ENCODE data around the gene SYCE1. TPM values are rescaled to one million over a fixed set of nuclear protein-coding genes. Genes with fewer than 3 reads are reported as not detected.
"Not testable (repeated sequence)": the region's sequence is repeated elsewhere in the genome, so short reads cannot be mapped to it uniquely, and the experiment has no call there.

SYCE1 gene
- total RNA-seq, 2 experiments from 2014 or later = 0.14 TPM; not detected in 1

GRCh38 chr10:133573460-133573859, 8.1 kb upstream of the SYCE1 start:
- DNase-seq; H3K27ac Mint-ChIP-seq; intact Hi-C loops (cut with micrococcal nuclease); H3K4me3 Mint-ChIP-seq; H3K36me3 Mint-ChIP-seq; POLR2A ChIA-PET; H3K27me3 Mint-ChIP-seq; H3K4me1 Mint-ChIP-seq (ENCODE audit: low read depth): not testable (repeated sequence)
- CTCF ChIA-PET = interaction anchor here (1.9 kb wide), 1 partner anchor 134 kb away, joined by 6 read pairs; no protein-coding TSS in a partner anchor
- peaks cover 15% of the 10 kb centered on the region for H3K9me3 Mint-ChIP-seq

GRCh38 chr10:133572055-133572454, 6.7 kb upstream of the SYCE1 start:
- POLR2A ChIA-PET = not testable (repeated sequence)

GRCh38 chr10:133569801-133570200, 4.4 kb upstream of the SYCE1 start:
- intact Hi-C loops (cut with micrococcal nuclease); H3K4me3 Mint-ChIP-seq; CTCF ChIA-PET; H3K27ac Mint-ChIP-seq; POLR2A ChIA-PET; H3K27me3 Mint-ChIP-seq; H3K36me3 Mint-ChIP-seq; DNase-seq; H3K4me1 Mint-ChIP-seq (ENCODE audit: low read depth): not testable (repeated sequence)
- peaks cover 15% of the 10 kb centered on the region for H3K9me3 Mint-ChIP-seq

More at GRCh38 chr10:133572055-133572454, 6.7 kb upstream of the SYCE1 start:
- H3K27me3 Mint-ChIP-seq; intact Hi-C loops (cut with micrococcal nuclease); H3K4me1 Mint-ChIP-seq (ENCODE audit: low read depth); H3K36me3 Mint-ChIP-seq; H3K4me3 Mint-ChIP-seq; DNase-seq; H3K27ac Mint-ChIP-seq: not testable (repeated sequence)
- peaks cover 15% of the 10 kb centered on the region for H3K9me3 Mint-ChIP-seq
- CTCF ChIA-PET = interaction anchor here (1.9 kb wide), 1 partner anchor 133 kb away, joined by 6 read pairs; no protein-coding TSS in a partner anchor

GRCh38 chr10:133568831-133569527, 3.6 kb upstream of the SYCE1 start:
- H3K4me3 Mint-ChIP-seq; H3K27ac Mint-ChIP-seq; CTCF ChIA-PET; DNase-seq; intact Hi-C loops (cut with micrococcal nuclease); H3K4me1 Mint-ChIP-seq (ENCODE audit: low read depth); POLR2A ChIA-PET; H3K36me3 Mint-ChIP-seq: not testable (repeated sequence)
- Mint-ChIP-seq H3K9me3 (peaks cover 11% of the 10 kb centered on the region), H3K27me3 (peaks cover 11% of the 10 kb centered on the region)

GRCh38 chr10:133568287-133568614, 2.9 kb upstream of the SYCE1 start:
- POLR2A ChIA-PET = no interaction called here
- H3K36me3 Mint-ChIP-seq = peaks cover under 1% of the 10 kb centered on the region
- intact Hi-C loops (cut with micrococcal nuclease) = no loop called here
- DNase-seq = no peak
- no peak overlapping the region for H3K27ac Mint-ChIP-seq
- peaks cover 13% of the 10 kb centered on the region for H3K27me3 Mint-ChIP-seq
- no peaks in the 10 kb centered on the region for H3K4me1 Mint-ChIP-seq (ENCODE audit: low read depth)
- peaks cover 4% of the 10 kb centered on the region for H3K9me3 Mint-ChIP-seq
- H3K4me3 Mint-ChIP-seq = no peak overlapping the region
- CTCF ChIA-PET = no interaction called here

GRCh38 chr10:133567609-133568286, 2.4 kb upstream of the SYCE1 start:
- ChIA-PET CTCF (no interaction called here), POLR2A (no interaction called here)
- no peaks in the 10 kb centered on the region for H3K4me1 Mint-ChIP-seq (ENCODE audit: low read depth)
- H3K27ac Mint-ChIP-seq = no peak overlapping the region
- intact Hi-C loops (cut with micrococcal nuclease) = no loop called here
- no peaks in the 10 kb centered on the region for H3K9me3 Mint-ChIP-seq
- no peaks in the 10 kb centered on the region for H3K36me3 Mint-ChIP-seq
- peaks cover 13% of the 10 kb centered on the region for H3K27me3 Mint-ChIP-seq
- no peak for DNase-seq
- H3K4me3 Mint-ChIP-seq = no peak overlapping the region

- intact Hi-C loops (cut with micrococcal nuclease) = no loop called here
- no peak for DNase-seq
- CTCF ChIA-PET = no interaction called here
These were observed 1.7 kb upstream of the SYCE1 start for GRCh38 chr10:133567119-133567518.

GRCh38 chr10:133564816-133565215, 567 bp downstream of the SYCE1 start:
- Mint-ChIP-seq H3K27ac (no peak overlapping the region), H3K36me3 (no peaks in the 10 kb centered on the region), H3K27me3 (peaks cover 12% of the 10 kb centered on the region), H3K4me3 (no peak overlapping the region), H3K4me1 (ENCODE audit: low read depth) (no peaks in the 10 kb centered on the region), H3K9me3 (no peaks in the 10 kb centered on the region)
- ChIA-PET CTCF (no interaction called here), POLR2A (no interaction called here)
- intact Hi-C loops (cut with micrococcal nuclease) = no loop called here
- DNase-seq = no peak

More at GRCh38 chr10:133567119-133567518, 1.7 kb upstream of the SYCE1 start:
- POLR2A ChIA-PET = no interaction called here
- Mint-ChIP-seq H3K36me3 (no peaks in the 10 kb centered on the region), H3K27me3 (peaks cover 13% of the 10 kb centered on the region), H3K27ac (no peak overlapping the region), H3K9me3 (no peaks in the 10 kb centered on the region), H3K4me3 (no peak overlapping the region), H3K4me1 (ENCODE audit: low read depth) (no peaks in the 10 kb centered on the region)

- ChIA-PET CTCF (no interaction called here), POLR2A (no interaction called here)
- H3K27me3 Mint-ChIP-seq = peaks cover 8% of the 10 kb centered on the region
- no peak overlapping the region for H3K27ac Mint-ChIP-seq
- H3K4me1 Mint-ChIP-seq (ENCODE audit: low read depth) = no peaks in the 10 kb centered on the region
- intact Hi-C loops (cut with micrococcal nuclease) = no loop called here
- no peak for DNase-seq
- H3K4me3 Mint-ChIP-seq = no peak overlapping the region
- H3K36me3 Mint-ChIP-seq = no peaks in the 10 kb centered on the region
- no peaks in the 10 kb centered on the region for H3K9me3 Mint-ChIP-seq
These were observed 6.2 kb downstream of the SYCE1 start for GRCh38 chr10:133559216-133559615.

GRCh38 chr10:133557381-133557780, 8.0 kb downstream of the SYCE1 start:
- Mint-ChIP-seq H3K9me3 (no peaks in the 10 kb centered on the region), H3K36me3 (no peaks in the 10 kb centered on the region), H3K27ac (no peak overlapping the region), H3K27me3 (peaks cover 8% of the 10 kb centered on the region), H3K4me3 (no peak overlapping the region), H3K4me1 (ENCODE audit: low read depth) (no peaks in the 10 kb centered on the region)
- CTCF ChIA-PET = interaction anchor here (2.3 kb wide), 1 partner anchor 119 kb away, joined by 4 read pairs; no protein-coding TSS in a partner anchor
- POLR2A ChIA-PET = no interaction called here
- DNase-seq = no peak
- intact Hi-C loops (cut with micrococcal nuclease) = no loop called here

GRCh38 chr10:133555521-133555920, 9.9 kb downstream of the SYCE1 start:
- no peak for DNase-seq
- peaks cover 8% of the 10 kb centered on the region for H3K27me3 Mint-ChIP-seq
- H3K27ac Mint-ChIP-seq = no peak overlapping the region
- intact Hi-C loops (cut with micrococcal nuclease) = no loop called here
- H3K9me3 Mint-ChIP-seq = no peaks in the 10 kb centered on the region
- CTCF ChIA-PET = interaction anchor here (2.3 kb wide), 1 partner anchor 117 kb away, joined by 4 read pairs; no protein-coding TSS in a partner anchor
- no peaks in the 10 kb centered on the region for H3K4me1 Mint-ChIP-seq (ENCODE audit: low read depth)
- H3K4me3 Mint-ChIP-seq = no peak overlapping the region
- H3K36me3 Mint-ChIP-seq = no peaks in the 10 kb centered on the region
- POLR2A ChIA-PET = no interaction called here

- ChIA-PET POLR2A (no interaction called here), CTCF (no interaction called here)
- no peaks in the 10 kb centered on the region for H3K9me3 Mint-ChIP-seq
- intact Hi-C loops (cut with micrococcal nuclease) = no loop called here
- H3K36me3 Mint-ChIP-seq = no peaks in the 10 kb centered on the region
- H3K4me3 Mint-ChIP-seq = no peak overlapping the region
- peaks cover 9% of the 10 kb centered on the region for H3K27me3 Mint-ChIP-seq
- DNase-seq = no peak
- H3K4me1 Mint-ChIP-seq (ENCODE audit: low read depth) = no peaks in the 10 kb centered on the region
- H3K27ac Mint-ChIP-seq = no peak overlapping the region
These were observed 10.8 kb downstream of the SYCE1 start for GRCh38 chr10:133554600-133554999.

- no peak for DNase-seq
- H3K4me1 Mint-ChIP-seq (ENCODE audit: low read depth) = peaks cover 6% of the 10 kb centered on the region
- POLR2A ChIA-PET = no interaction called here
- no peak overlapping the region for H3K27ac Mint-ChIP-seq
- H3K36me3 Mint-ChIP-seq = peaks cover 6% of the 10 kb centered on the region
- H3K4me3 Mint-ChIP-seq = no peak overlapping the region
- H3K27me3 Mint-ChIP-seq = peaks cover 19% of the 10 kb centered on the region
- CTCF ChIA-PET = no interaction called here
- H3K9me3 Mint-ChIP-seq = peaks cover 20% of the 10 kb centered on the region
- intact Hi-C loops (cut with micrococcal nuclease) = no loop called here
These were observed 20.9 kb downstream of the SYCE1 start for GRCh38 chr10:133544506-133544905.

Measured in activated CD4-positive, alpha-beta memory T cell treated with anti-CD3 and anti-CD28 coated beads for 36 hours (primary cell).